SK-N-SH treated with all-trans-retinoic acid at 6 μM for 48 hours (cell line): ENCODE results near the gene ARSG.
"Not testable (repeated sequence)": the region's sequence is repeated elsewhere in the genome, so short reads cannot be mapped to it uniquely, and the experiment has no call there.

ENCODE experiments used
- ATAC-seq: fragments of 200-7000 bp; cut with Tn5 transposase; 3 replicates; pipeline ENCODE4 v1.9.1; 2020; ENCODE audit warnings: mild to moderate bottlenecking, moderate library complexity
- ARNTL ChIP-seq: fragments of 450-650 bp; formaldehyde crosslinking; IDR thresholded peaks from 2 replicates; pipeline ENCODE4 v1.5.0; 2020; ENCODE audit warnings: low read depth, mild to moderate bottlenecking, moderate library complexity, borderline replicate concordance
- BACH2 ChIP-seq: fragments of 250-450 bp; sonication (Bioruptor Pico); IDR thresholded peaks from 2 replicates; pipeline ENCODE4 v1.9.0; 2021; ENCODE audit warnings: mild to moderate bottlenecking, borderline replicate concordance
- CREB5 ChIP-seq: fragments of 250-450 bp; sonication (Bioruptor Pico); IDR thresholded peaks from 2 replicates; pipeline ENCODE4 v1.5.1; 2020; ENCODE audit warnings: low read depth, mild to moderate bottlenecking, moderate library complexity
- CSDC2 ChIP-seq: fragments of 250-450 bp; sonication (Bioruptor Pico); IDR thresholded peaks from 2 replicates; pipeline ENCODE4 v1.5.0; 2020; ENCODE audit warnings: mild to moderate bottlenecking, moderate library complexity
- ESRRG ChIP-seq: fragments of 250-450 bp; sonication (Bioruptor Pico); IDR thresholded peaks from 2 replicates; pipeline ENCODE4 v1.6.1; 2021; ENCODE audit warnings: mild to moderate bottlenecking
- GLIS3 ChIP-seq: fragments of 250-450 bp; sonication (Bioruptor Pico); IDR thresholded peaks from 2 replicates; pipeline ENCODE4 v1.5.0; 2020; ENCODE audit warnings: mild to moderate bottlenecking, moderate library complexity
- ISL1 ChIP-seq: fragments of 250-450 bp; sonication (Bioruptor Pico); IDR thresholded peaks from 2 replicates; pipeline ENCODE4 v2.1.2; 2022; ENCODE audit warnings: mild to moderate bottlenecking, moderate library complexity
- OSR1 ChIP-seq: fragments of 250-450 bp; sonication (Bioruptor Pico); IDR thresholded peaks from 2 replicates; pipeline ENCODE4 v1.8.0; 2022; ENCODE audit warnings: moderate library complexity, mild to moderate bottlenecking, inconsistent platforms
- PATZ1 ChIP-seq: fragments of 250-450 bp; sonication (Bioruptor Pico); IDR thresholded peaks from 2 replicates; pipeline ENCODE4 v1.8.0; 2020; ENCODE audit warnings: mild to moderate bottlenecking, moderate library complexity, borderline replicate concordance
- POU6F1 ChIP-seq: fragments of 250-450 bp; sonication (Bioruptor Pico); IDR thresholded peaks from 2 replicates; pipeline ENCODE4 v1.8.0; 2021; ENCODE audit warnings: low read depth, mild to moderate bottlenecking, moderate library complexity, borderline replicate concordance
- PPARA ChIP-seq: fragments of 250-450 bp; sonication (Bioruptor Pico); IDR thresholded peaks from 2 replicates; pipeline ENCODE4 v1.5.0; 2020; ENCODE audit warnings: mild to moderate bottlenecking, borderline replicate concordance
- RARB ChIP-seq: fragments of 250-450 bp; sonication (Bioruptor Pico); IDR thresholded peaks from 2 replicates; pipeline ENCODE4 v1.8.0; 2021; ENCODE audit warnings: mild to moderate bottlenecking, moderate library complexity
- TCF4 ChIP-seq: fragments of 250-450 bp; sonication (Bioruptor Pico); IDR thresholded peaks from 2 replicates; pipeline ENCODE4 v1.8.0; 2021; ENCODE audit warnings: mild to moderate bottlenecking, moderate library complexity, borderline replicate concordance
- ZC3H10 ChIP-seq: fragments of 250-450 bp; sonication (Bioruptor Pico); IDR thresholded peaks from 2 replicates; pipeline ENCODE4 v1.5.1; 2021; ENCODE audit warnings: mild to moderate bottlenecking, moderate library complexity
- ZFP3 ChIP-seq: fragments of 250-450 bp; sonication (Bioruptor Pico); IDR thresholded peaks from 2 replicates; pipeline ENCODE4 v1.5.0; 2020; ENCODE audit warnings: mild to moderate bottlenecking, moderate library complexity
- ZFP30 ChIP-seq: fragments of 450-650 bp; formaldehyde crosslinking; IDR thresholded peaks from 2 replicates; pipeline ENCODE4 v1.5.0; 2022; ENCODE audit warnings: mild to moderate bottlenecking, moderate library complexity
- ZNF565 ChIP-seq: fragments of 450-650 bp; formaldehyde crosslinking; conservative IDR thresholded peaks from 2 replicates; pipeline ENCODE4 v1.5.0; 2020; ENCODE audit warnings: low read depth, mild to moderate bottlenecking, moderate library complexity
- ZNF8 ChIP-seq: fragments of 450-650 bp; formaldehyde crosslinking; IDR thresholded peaks from 2 replicates; pipeline ENCODE4 v1.5.0; 2020; ENCODE audit warnings: mild to moderate bottlenecking, moderate library complexity
- TF ChIP-seq, protein P1 (sequence below): fragments of 250-450 bp; sonication (Bioruptor Pico); IDR thresholded peaks from 2 replicates; pipeline ENCODE4 v1.5.0; 2020; ENCODE audit warnings: mild to moderate bottlenecking, moderate library complexity

Gene ARSG

GRCh38 chr17:68305142-68305541 lies 13.8 kb downstream of the ARSG start:
- TF ChIP-seq ISL1 (CRISPR knock-in tag): no peak
- ATAC-seq: no peak

DNA sequence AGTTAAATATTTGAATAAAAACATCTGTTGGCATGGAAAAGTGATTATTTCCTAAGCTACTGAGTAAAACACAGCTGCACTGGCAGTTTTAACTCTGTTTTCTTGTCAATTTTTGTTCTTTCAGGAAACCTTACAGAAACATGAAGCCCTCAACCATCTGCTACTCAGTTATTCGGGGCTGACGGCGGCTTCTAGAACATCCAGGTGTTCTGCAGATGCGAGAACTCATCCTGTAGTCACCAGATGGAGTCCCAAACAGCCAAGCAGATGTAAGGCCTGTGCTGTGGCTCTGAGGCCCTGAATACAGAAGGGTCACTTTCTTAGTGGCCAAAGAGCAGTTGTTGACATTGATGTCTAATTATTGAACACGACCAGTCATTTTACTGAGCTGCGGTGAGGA lies 15.5 kb downstream of the ARSG start:
- TF ChIP-seq TCF4 (CRISPR knock-in tag) (no peak), ZNF565 (CRISPR knock-in tag) (no peak), ARNTL (no peak), ZFP3 (no peak), PATZ1 (CRISPR knock-in tag) (no peak), PPARA (CRISPR knock-in tag) (no peak), ZC3H10 (no peak), ZNF8 (no peak), RARB (no peak), ISL1 (CRISPR knock-in tag) (no peak), POU6F1 (CRISPR knock-in tag) (no peak), CSDC2 (CRISPR knock-in tag) (no peak), ESRRG (CRISPR knock-in tag) (no peak), BACH2 (CRISPR knock-in tag) (no peak), OSR1 (CRISPR knock-in tag) (no peak), ZFP30 (CRISPR knock-in tag) (no peak), GLIS3 (CRISPR knock-in tag) (no peak)
- TF ChIP-seq, protein P1, sequence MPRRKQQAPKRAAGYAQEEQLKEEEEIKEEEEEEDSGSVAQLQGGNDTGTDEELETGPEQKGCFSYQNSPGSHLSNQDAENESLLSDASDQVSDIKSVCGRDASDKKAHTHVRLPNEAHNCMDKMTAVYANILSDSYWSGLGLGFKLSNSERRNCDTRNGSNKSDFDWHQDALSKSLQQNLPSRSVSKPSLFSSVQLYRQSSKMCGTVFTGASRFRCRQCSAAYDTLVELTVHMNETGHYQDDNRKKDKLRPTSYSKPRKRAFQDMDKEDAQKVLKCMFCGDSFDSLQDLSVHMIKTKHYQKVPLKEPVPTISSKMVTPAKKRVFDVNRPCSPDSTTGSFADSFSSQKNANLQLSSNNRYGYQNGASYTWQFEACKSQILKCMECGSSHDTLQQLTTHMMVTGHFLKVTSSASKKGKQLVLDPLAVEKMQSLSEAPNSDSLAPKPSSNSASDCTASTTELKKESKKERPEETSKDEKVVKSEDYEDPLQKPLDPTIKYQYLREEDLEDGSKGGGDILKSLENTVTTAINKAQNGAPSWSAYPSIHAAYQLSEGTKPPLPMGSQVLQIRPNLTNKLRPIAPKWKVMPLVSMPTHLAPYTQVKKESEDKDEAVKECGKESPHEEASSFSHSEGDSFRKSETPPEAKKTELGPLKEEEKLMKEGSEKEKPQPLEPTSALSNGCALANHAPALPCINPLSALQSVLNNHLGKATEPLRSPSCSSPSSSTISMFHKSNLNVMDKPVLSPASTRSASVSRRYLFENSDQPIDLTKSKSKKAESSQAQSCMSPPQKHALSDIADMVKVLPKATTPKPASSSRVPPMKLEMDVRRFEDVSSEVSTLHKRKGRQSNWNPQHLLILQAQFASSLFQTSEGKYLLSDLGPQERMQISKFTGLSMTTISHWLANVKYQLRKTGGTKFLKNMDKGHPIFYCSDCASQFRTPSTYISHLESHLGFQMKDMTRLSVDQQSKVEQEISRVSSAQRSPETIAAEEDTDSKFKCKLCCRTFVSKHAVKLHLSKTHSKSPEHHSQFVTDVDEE (CRISPR knock-in tag): no peak
- no peak for ATAC-seq

DNA sequence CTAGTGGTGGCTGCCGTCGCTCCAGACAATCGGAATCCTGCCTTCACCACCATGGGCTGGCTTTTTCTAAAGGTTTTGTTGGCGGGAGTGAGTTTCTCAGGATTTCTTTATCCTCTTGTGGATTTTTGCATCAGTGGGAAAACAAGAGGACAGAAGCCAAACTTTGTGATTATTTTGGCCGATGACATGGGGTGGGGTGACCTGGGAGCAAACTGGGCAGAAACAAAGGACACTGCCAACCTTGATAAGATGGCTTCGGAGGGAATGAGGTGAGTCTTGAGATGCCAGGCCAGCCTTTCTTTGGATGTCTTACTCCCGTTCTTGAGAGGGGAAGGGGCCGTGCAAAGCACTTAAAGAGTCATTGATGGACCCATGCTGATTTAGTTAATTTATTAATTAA lies 16.1 kb downstream of the ARSG start:
- no peak for ATAC-seq
- TF ChIP-seq GLIS3 (CRISPR knock-in tag) (no peak), CREB5 (CRISPR knock-in tag) (no peak), ZFP3 (no peak), ZFP30 (CRISPR knock-in tag) (no peak), ESRRG (CRISPR knock-in tag) (no peak), ARNTL (no peak), CSDC2 (CRISPR knock-in tag) (no peak), RARB (no peak)

DNA sequence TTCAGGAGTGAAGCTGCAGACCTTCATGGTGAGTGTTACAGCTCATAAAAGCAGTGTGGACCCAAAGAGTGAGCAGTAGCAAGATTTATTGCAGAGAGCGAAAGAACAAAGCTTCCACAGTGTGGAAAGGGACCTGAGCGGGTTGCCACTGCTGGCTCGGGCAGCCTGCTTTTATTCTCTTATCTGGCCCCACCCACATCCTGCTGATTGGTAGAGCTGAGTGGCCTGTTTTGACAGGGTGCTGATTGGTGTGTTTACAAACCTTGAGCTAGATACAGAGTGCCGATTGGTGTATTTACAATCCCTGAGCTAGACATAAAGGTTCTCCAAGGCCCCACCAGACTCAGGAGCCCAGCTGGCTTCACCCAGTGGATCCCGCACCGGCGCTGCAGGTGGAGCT lies 17.2 kb downstream of the ARSG start:
- ATAC-seq: not testable (repeated sequence)

- not testable (repeated sequence) for ATAC-seq
Observed at GRCh38 chr17:68309066-68309670, 17.9 kb downstream of the ARSG start.
